Prostate gland (tissue), 2 donors: ENCODE data around the gene CMSS1.

Experiments
- CTCF ChIP-seq, 4 experiments: fragments of 200-600 bp in 2 of 4; fragments of 450-650 bp in 2 of 4; sonication (generic) in 2 of 4; IDR thresholded peaks; 1 replicate in 3 of 4; 2 replicates in 1 of 4; pipeline ENCODE4 v1.5.1; 2016 to 2019; ENCODE audit warnings: antibody characterized with exemption in 4 of 4, mild to moderate bottlenecking in 2 of 4, moderate library complexity in 2 of 4
- POLR2A ChIP-seq: fragments of 450-650 bp; IDR thresholded peaks from one replicate; pipeline ENCODE4 v1.6.1; 2016; ENCODE audit warnings: antibody characterized with exemption, mild to moderate bottlenecking
- POLR2AphosphoS5 ChIP-seq: sonication (generic); formaldehyde crosslinking; IDR thresholded peaks from one replicate; pipeline ENCODE4 v1.6.1; 2017; ENCODE audit warnings: antibody characterized with exemption

GRCh38 chr3:100010087-100010417 is 192.4 kb downstream of the CMSS1 start:
- no peak for TF ChIP-seq CTCF (IDR thresholded peaks at IDR 0.05)
- no peak for TF ChIP-seq POLR2A
- TF ChIP-seq POLR2AphosphoS5, result no peak
